Activated T-helper 17 cell treated with anti-CD3 and anti-CD28 coated beads, Interleukin-2, amount 50 U/mL, for 72 hours (primary cell): ENCODE measurements around the gene RBM33. TPM values are rescaled to one million over a fixed set of nuclear protein-coding genes. Genes with fewer than 3 reads are reported as not detected.

Source experiments
- ATAC-seq: fragments of 150-1000 bp; cut with Tn5 transposase; replicated peaks from 2 replicates; pipeline ENCODE4 v1.10.0; 2021; ENCODE audit warnings: mild to moderate bottlenecking, moderate library complexity
- H3K27ac Mint-ChIP-seq: one replicate; pipeline ENCODE4 v1.8.0; 2022; ENCODE audit warnings: mixed read lengths
- H3K27me3 Mint-ChIP-seq: one replicate; pipeline ENCODE4 v1.8.0; 2022; ENCODE audit warnings: mixed read lengths
- H3K36me3 Mint-ChIP-seq: one replicate; pipeline ENCODE4 v1.8.0; 2022; ENCODE audit warnings: low read depth, mild to moderate bottlenecking, mixed read lengths
- H3K4me1 Mint-ChIP-seq: one replicate; pipeline ENCODE4 v1.8.0; 2022; ENCODE audit warnings: mixed read lengths
- H3K4me3 Mint-ChIP-seq: one replicate; pipeline ENCODE4 v1.8.0; 2022; ENCODE audit warnings: mild to moderate bottlenecking, mixed read lengths
- H3K9me3 Mint-ChIP-seq: one replicate; pipeline ENCODE4 v1.8.0; 2022; ENCODE audit warnings: mixed read lengths
- total RNA-seq, 2 donors: library from RNA; stranded (reverse); gene quantifications; one replicate each; pipeline ENCODE4 v1.2.3, GENCODE V29; 2022

RBM33 gene
- total RNA-seq, 2 donors from 2014 or later: 79.6 to 114 TPM

- Mint-ChIP-seq H3K27ac (no peak overlapping the region), H3K36me3 (peaks cover 56% of the 10 kb centered on the region), H3K4me1 (peaks cover 6% of the 10 kb centered on the region), H3K27me3 (peaks cover 5% of the 10 kb centered on the region), H3K4me3 (no peak overlapping the region), H3K9me3 (peaks cover 16% of the 10 kb centered on the region)
- no peak for ATAC-seq
These were observed 3.8 kb upstream of the RBM33 start for GRCh38 chr7:155640629-155641028.

- ATAC-seq: peak; percentile 27
- Mint-ChIP-seq H3K4me1 (peaks cover 25% of the 10 kb centered on the region), H3K27me3 (no peaks in the 10 kb centered on the region), H3K27ac (peak overlapping the region; percentile 95), H3K36me3 (peaks cover 87% of the 10 kb centered on the region), H3K4me3 (peak overlapping the region; percentile 89), H3K9me3 (peaks cover 2% of the 10 kb centered on the region)
These were observed 670 bp upstream of the RBM33 start for GRCh38 chr7:155643804-155644177.

- peak; percentile 49 for ATAC-seq
- peaks cover 97% of the 10 kb centered on the region for H3K36me3 Mint-ChIP-seq
- no peaks in the 10 kb centered on the region for H3K27me3 Mint-ChIP-seq
- peak overlapping the region; percentile 95 for H3K27ac Mint-ChIP-seq
- peaks cover 5% of the 10 kb centered on the region for H3K9me3 Mint-ChIP-seq
- H3K4me3 Mint-ChIP-seq: peak overlapping the region; percentile 89
- peaks cover 34% of the 10 kb centered on the region for H3K4me1 Mint-ChIP-seq
These were observed 579 bp downstream of the RBM33 start for GRCh38 chr7:155644971-155645509.

DNA sequence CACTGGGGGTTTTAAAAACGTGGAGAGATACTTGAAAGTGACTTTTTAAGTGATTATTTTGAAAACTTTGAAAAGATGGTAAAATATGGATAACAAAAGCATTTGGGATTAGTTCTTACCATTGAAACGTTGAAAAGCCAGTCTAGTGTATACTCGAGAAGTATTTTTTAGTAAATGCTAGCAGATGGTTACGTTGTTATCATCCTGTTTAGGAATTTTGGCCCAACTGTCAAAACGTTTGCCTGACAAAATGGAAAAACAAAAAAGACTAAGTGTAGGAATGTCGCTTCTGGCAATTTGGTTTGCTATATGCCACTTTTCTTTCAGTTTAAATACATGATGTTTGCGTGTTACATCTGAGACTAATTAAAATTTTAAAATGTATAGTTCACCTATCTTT, 1.2 kb downstream of the RBM33 start:
- H3K4me1 Mint-ChIP-seq: peaks cover 35% of the 10 kb centered on the region
- H3K9me3 Mint-ChIP-seq: peaks cover 5% of the 10 kb centered on the region
- H3K27ac Mint-ChIP-seq: peak overlapping the region; percentile 95
- H3K4me3 Mint-ChIP-seq: peak overlapping the region; percentile 89
- no peaks in the 10 kb centered on the region for H3K27me3 Mint-ChIP-seq
- H3K36me3 Mint-ChIP-seq: peaks cover 96% of the 10 kb centered on the region
- no peak for ATAC-seq

- H3K27ac Mint-ChIP-seq: peak overlapping the region; percentile 95
- H3K36me3 Mint-ChIP-seq: peaks cover 91% of the 10 kb centered on the region
These were observed 2.2 kb downstream of the RBM33 start for GRCh38 chr7:155646669-155647068.

GRCh38 chr7:155647302-155647701, 2.8 kb downstream of the RBM33 start:
- H3K36me3 Mint-ChIP-seq: peaks cover 85% of the 10 kb centered on the region
- H3K4me1 Mint-ChIP-seq: peaks cover 48% of the 10 kb centered on the region
- H3K9me3 Mint-ChIP-seq: peaks cover 5% of the 10 kb centered on the region
- ATAC-seq: no peak
- no peak overlapping the region for H3K27ac Mint-ChIP-seq
- peak overlapping the region; percentile 89 for H3K4me3 Mint-ChIP-seq
- H3K27me3 Mint-ChIP-seq: no peaks in the 10 kb centered on the region

More at GRCh38 chr7:155646669-155647068, 2.2 kb downstream of the RBM33 start:
- peaks cover 42% of the 10 kb centered on the region for H3K4me1 Mint-ChIP-seq
- peak overlapping the region; percentile 89 for H3K4me3 Mint-ChIP-seq
- H3K9me3 Mint-ChIP-seq: peaks cover 5% of the 10 kb centered on the region
- no peak for ATAC-seq
- H3K27me3 Mint-ChIP-seq: no peaks in the 10 kb centered on the region

DNA sequence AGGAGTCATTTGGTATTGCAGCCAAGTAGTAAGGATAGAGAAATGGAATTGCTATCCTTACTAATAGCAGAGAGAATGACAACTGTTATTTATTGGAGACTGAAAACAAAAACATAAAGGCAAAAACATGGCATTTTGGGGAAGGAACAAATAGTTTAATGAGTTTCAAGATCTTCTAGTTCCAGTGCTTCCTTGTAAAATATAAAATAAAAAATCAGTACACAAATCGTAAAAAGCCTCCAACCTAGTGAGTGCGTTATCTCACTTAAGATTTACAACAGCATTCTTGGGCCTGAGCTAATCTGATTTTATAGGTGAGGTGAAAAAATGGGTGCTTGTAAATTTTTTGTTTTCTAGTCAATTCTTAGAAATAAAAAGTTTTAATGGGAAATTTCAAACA, 3.3 kb downstream of the RBM33 start:
- Mint-ChIP-seq H3K4me1 (peaks cover 52% of the 10 kb centered on the region), H3K9me3 (peaks cover 5% of the 10 kb centered on the region), H3K4me3 (peak overlapping the region; percentile 28), H3K36me3 (peaks cover 85% of the 10 kb centered on the region), H3K27ac (no peak overlapping the region), H3K27me3 (no peaks in the 10 kb centered on the region)
- no peak for ATAC-seq

DNA sequence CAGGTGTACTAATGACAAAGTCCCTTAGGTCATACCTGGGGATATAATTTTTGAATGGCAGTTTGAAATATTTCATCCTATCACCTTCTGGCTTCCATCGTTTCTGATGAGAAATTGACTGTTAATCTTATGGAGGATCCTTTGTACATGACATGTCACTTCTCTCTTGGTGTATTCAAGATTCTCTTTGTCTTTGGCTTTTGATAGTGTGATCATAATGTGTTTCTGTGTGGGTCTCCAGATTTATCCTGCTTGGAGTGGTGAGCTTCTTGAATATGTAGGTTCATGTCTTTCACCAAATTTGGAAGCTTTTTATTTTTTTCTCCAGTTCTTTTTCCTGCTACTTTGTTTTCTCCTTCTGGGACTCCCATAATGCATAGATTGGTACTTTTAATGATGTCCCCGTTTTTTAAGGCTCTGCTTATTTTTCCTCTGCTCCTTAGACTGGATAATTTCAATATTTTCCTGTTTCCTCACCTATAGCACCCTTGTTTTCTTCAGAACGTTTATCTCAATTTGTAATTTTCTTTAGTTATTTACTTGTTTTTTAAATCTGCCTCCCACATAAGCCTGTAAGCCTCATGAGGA, 4.4 kb downstream of the RBM33 start:
- Mint-ChIP-seq H3K4me3 (peak overlapping the region; percentile 13), H3K36me3 (peaks cover 79% of the 10 kb centered on the region), H3K9me3 (peaks cover 5% of the 10 kb centered on the region), H3K27ac (no peak overlapping the region), H3K4me1 (peaks cover 53% of the 10 kb centered on the region), H3K27me3 (no peaks in the 10 kb centered on the region)
- no peak for ATAC-seq

- H3K27ac Mint-ChIP-seq: no peak overlapping the region
- peaks cover 74% of the 10 kb centered on the region for H3K36me3 Mint-ChIP-seq
- peaks cover 60% of the 10 kb centered on the region for H3K4me1 Mint-ChIP-seq
- H3K27me3 Mint-ChIP-seq: no peaks in the 10 kb centered on the region
- peak overlapping the region; percentile 31 for H3K4me3 Mint-ChIP-seq
- no peak for ATAC-seq
- peaks cover 5% of the 10 kb centered on the region for H3K9me3 Mint-ChIP-seq
These were observed 5.1 kb downstream of the RBM33 start for GRCh38 chr7:155649588-155649987.

DNA sequence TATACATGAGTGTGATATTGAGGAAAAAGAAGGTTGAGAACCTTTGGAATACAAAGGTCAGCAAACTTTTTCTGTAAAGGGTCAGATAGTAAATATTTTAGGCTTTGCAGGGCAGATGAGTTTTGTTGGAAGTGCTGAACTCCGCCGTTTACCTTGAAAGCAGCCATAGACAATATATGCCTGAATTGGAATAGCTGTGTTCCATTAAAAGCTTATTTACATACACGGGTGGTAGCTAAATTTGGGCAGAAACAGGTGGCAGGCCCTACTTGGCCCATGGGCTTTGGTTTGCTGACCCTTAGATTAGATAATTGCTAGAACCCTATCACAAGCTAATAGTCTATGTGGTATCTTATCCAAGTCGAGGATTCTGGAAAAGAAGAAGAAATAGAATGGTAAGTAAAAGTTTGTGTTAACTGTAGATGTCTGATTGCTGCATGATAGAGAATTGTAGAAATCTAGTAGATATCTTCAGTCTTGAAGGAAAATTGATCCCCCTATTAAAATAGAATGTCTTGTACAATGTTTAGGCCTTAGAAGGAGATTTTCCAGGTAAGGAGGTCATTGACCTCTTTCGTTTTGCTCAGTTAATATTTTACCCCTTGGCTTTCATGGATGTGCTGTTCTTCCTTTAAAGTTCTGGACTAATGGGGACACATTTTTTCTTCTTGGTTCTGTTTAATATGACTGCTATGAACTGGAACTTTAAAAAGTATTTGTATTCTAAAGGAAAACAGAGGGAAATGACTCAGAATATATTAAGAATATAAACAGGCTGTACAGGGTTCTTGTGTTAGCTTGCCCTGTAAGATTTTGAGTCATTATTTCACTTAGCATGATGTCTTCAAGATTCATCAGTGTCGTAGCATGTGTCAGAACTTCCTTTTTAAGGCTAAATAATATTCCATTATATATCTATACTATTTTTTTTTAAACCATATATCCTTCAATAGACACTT, 8.0 kb downstream of the RBM33 start:
- H3K27ac Mint-ChIP-seq: peak overlapping the region; percentile 82
- H3K4me1 Mint-ChIP-seq: peaks cover 56% of the 10 kb centered on the region
- H3K9me3 Mint-ChIP-seq: peaks cover 5% of the 10 kb centered on the region
- H3K36me3 Mint-ChIP-seq: peaks cover 46% of the 10 kb centered on the region
- peak; percentile 92 for ATAC-seq
- no peaks in the 10 kb centered on the region for H3K27me3 Mint-ChIP-seq
- H3K4me3 Mint-ChIP-seq: peak overlapping the region; percentile 64

GRCh38 chr7:155653803-155654202, 9.3 kb downstream of the RBM33 start:
- H3K27ac Mint-ChIP-seq: peak overlapping the region; percentile 18
- H3K27me3 Mint-ChIP-seq: no peaks in the 10 kb centered on the region
- no peak for ATAC-seq
- peaks cover 32% of the 10 kb centered on the region for H3K36me3 Mint-ChIP-seq
- H3K4me1 Mint-ChIP-seq: peaks cover 50% of the 10 kb centered on the region
- peaks cover 4% of the 10 kb centered on the region for H3K9me3 Mint-ChIP-seq
- peak overlapping the region; percentile 32 for H3K4me3 Mint-ChIP-seq

- no peak for ATAC-seq
- Mint-ChIP-seq H3K4me3 (no peak overlapping the region), H3K36me3 (peaks cover 16% of the 10 kb centered on the region), H3K9me3 (no peaks in the 10 kb centered on the region), H3K27me3 (no peaks in the 10 kb centered on the region), H3K4me1 (peaks cover 54% of the 10 kb centered on the region), H3K27ac (no peak overlapping the region)
These were observed 12.4 kb downstream of the RBM33 start for GRCh38 chr7:155656891-155657290.

GRCh38 chr7:155660059-155660757, 15.7 kb downstream of the RBM33 start:
- Mint-ChIP-seq H3K4me3 (peak overlapping the region; percentile 48), H3K36me3 (peaks cover 12% of the 10 kb centered on the region), H3K27ac (peak overlapping the region; percentile 69), H3K27me3 (no peaks in the 10 kb centered on the region), H3K4me1 (peaks cover 56% of the 10 kb centered on the region), H3K9me3 (no peaks in the 10 kb centered on the region)
- ATAC-seq: peak; percentile 91

DNA sequence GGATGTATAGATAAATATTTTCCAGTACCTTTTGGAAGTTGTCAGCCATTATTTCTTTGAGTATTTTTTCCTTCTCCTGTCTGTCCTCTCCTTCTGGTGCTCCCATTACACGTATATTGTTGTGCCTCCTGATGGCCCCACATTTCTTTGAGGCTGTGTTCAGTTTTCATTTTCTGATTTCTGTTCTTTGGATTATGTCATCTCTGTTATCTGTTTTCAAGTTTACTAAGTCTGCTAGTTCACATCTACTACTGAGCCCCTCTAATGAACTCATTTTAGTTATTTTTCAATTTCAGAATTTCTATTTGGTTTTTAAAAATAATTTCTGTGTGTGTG, 16.3 kb downstream of the RBM33 start:
- ATAC-seq: peak; percentile 84
- Mint-ChIP-seq H3K36me3 (peaks cover 17% of the 10 kb centered on the region), H3K4me1 (peaks cover 61% of the 10 kb centered on the region), H3K9me3 (no peaks in the 10 kb centered on the region), H3K27ac (peak overlapping the region; percentile 69), H3K27me3 (no peaks in the 10 kb centered on the region), H3K4me3 (peak overlapping the region; percentile 48)
